ENCODE results near the gene SLC1A4. TPM values are rescaled to one million over a fixed set of nuclear protein-coding genes. Genes with fewer than 3 reads are reported as not detected.

SLC1A4 gene
- total RNA-seq, 2 donors from 2014 or later, result 0.07 to 1.9 TPM

DNA sequence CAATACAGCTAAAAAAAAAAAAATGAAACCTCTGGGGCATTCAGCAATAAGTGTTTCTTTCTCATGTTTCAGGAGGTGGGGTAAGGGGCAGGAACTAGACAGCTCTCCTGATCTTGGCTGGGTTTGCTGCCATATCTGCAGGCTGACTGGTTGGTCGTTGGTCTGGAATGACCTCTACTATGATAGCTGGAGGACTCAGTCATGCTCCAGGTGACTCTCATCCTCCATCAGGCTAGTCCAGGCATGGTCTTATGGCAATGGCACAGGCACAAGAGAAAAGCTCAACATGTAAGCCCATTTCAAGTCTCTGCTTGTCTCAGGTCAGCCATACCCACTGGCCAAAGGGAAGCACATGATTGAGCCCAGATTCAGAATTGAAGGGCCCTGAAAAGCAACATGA is 9.5 kb upstream of the SLC1A4 start:
- peaks cover 6% of the 10 kb centered on the region for H3K27me3 Mint-ChIP-seq (ENCODE audit: insufficient read depth)
- Histone ChIP-seq H3K27me3 (ENCODE audit: control insufficient read depth, insufficient read depth, low read length, poor library complexity, severe bottlenecking) (no peaks in the 10 kb centered on the region), H3K9me3 (ENCODE audit: control insufficient read depth, low read length) (no peaks in the 10 kb centered on the region), H3K4me3 (ENCODE audit: low read length) (no peak overlapping the region), H3K27ac (ENCODE audit: low read depth, low read length) (no peak overlapping the region), H3K9ac (ENCODE audit: extremely low read depth, low read length, poor library complexity, severe bottlenecking) (no peak overlapping the region), H3K4me1 (ENCODE audit: control insufficient read depth, insufficient read depth, low read length) (no peaks in the 10 kb centered on the region), H3K36me3 (ENCODE audit: control insufficient read depth, insufficient read depth, low read length) (no peaks in the 10 kb centered on the region)
- no peak for TF ChIP-seq CTCF (conservative IDR thresholded peaks at IDR 0.05)
- no peak for DNase-seq
- WGBS, 2 experiments (ENCODE audit: insufficient coverage in 1 of 2, insufficient read length in 1 of 2), result 91 to 92% methylated on average over 1 of the region's 1 CpG
- no peak overlapping the region for H3K4me3 Mint-ChIP-seq
- no peaks in the 10 kb centered on the region for H3K4me1 Mint-ChIP-seq
- H3K36me3 Mint-ChIP-seq (ENCODE audit: low read depth), result no peaks in the 10 kb centered on the region
- H3K27ac Mint-ChIP-seq, result no peak overlapping the region
- no peaks in the 10 kb centered on the region for H3K9me3 Mint-ChIP-seq

DNA sequence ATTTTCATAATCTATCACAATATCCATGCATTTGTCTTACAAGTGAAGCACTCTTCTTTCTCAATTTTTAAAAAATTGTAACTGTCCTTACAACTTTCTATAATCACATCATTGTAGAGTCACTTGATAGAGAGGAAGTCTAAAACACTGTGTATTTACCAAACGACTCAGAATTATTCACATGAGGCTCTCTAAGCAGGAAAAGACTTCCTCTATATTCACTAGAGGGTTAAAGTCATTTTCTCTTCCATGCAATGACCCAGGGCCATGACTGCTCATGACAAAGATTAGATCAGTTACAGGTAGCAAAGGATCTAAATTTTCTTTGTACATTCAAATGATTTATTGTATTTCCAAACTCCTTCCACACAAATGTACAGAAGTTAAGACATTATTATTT is 9.0 kb upstream of the SLC1A4 start:
- H3K4me3 Mint-ChIP-seq, result no peak overlapping the region
- no peak overlapping the region for H3K27ac Mint-ChIP-seq
- no peak overlapping the region for H3K27ac ChIP-seq (ENCODE audit: low read depth, low read length)
- H3K36me3 ChIP-seq (ENCODE audit: control insufficient read depth, insufficient read depth, low read length), result no peaks in the 10 kb centered on the region
- TF ChIP-seq CTCF (conservative IDR thresholded peaks at IDR 0.05), result no peak
- 88 to 95% methylated on average over 1 of the region's 1 CpG for WGBS, 2 experiments (ENCODE audit: insufficient coverage in 1 of 2, insufficient read length in 1 of 2)
- DNase-seq, result no peak
- no peaks in the 10 kb centered on the region for H3K9me3 Mint-ChIP-seq
- no peaks in the 10 kb centered on the region for H3K9me3 ChIP-seq (ENCODE audit: control insufficient read depth, low read length)
- H3K36me3 Mint-ChIP-seq (ENCODE audit: low read depth), result no peaks in the 10 kb centered on the region
- peaks cover 2% of the 10 kb centered on the region for H3K27me3 ChIP-seq (ENCODE audit: control insufficient read depth, insufficient read depth, low read length, poor library complexity, severe bottlenecking)
- H3K27me3 Mint-ChIP-seq (ENCODE audit: insufficient read depth), result peaks cover 8% of the 10 kb centered on the region
- no peak overlapping the region for H3K4me3 ChIP-seq (ENCODE audit: low read length)
- H3K4me1 ChIP-seq (ENCODE audit: control insufficient read depth, insufficient read depth, low read length), result no peaks in the 10 kb centered on the region
- no peaks in the 10 kb centered on the region for H3K4me1 Mint-ChIP-seq
- no peak overlapping the region for H3K9ac ChIP-seq (ENCODE audit: extremely low read depth, low read length, poor library complexity, severe bottlenecking)

DNA sequence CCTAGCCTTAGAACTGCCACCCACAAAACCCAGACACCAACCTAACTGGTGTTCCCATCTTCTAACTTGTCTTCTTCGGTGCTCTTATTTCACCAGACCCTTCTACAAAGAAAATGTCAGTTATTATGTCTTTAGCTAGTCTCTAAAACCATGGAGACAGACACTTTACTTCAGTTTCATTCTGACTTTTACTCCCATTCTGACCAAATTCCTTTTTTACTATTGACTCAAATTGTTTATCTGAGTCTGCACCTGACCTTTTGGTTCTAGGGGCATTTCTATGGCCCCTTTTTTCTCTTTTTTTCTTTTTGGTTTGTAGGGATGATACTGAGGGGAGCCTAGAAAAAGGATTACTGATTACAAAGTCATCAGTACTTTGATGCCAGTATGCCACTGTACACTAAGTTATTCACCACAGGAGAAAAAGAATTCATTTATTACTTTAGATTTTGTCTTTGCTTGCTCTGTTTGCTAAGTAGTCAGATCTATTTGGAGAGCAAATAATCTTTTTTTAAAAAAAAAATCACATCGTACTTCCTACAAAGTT is 6.8 kb upstream of the SLC1A4 start:
- no peak overlapping the region for H3K9ac ChIP-seq (ENCODE audit: extremely low read depth, low read length, poor library complexity, severe bottlenecking)
- H3K27ac Mint-ChIP-seq, result no peak overlapping the region
- peaks cover 14% of the 10 kb centered on the region for H3K27me3 ChIP-seq (ENCODE audit: control insufficient read depth, insufficient read depth, low read length, poor library complexity, severe bottlenecking)
- H3K27ac ChIP-seq (ENCODE audit: low read depth, low read length), result no peak overlapping the region
- TF ChIP-seq CTCF (conservative IDR thresholded peaks at IDR 0.05), result no peak
- 90 to 100% methylated on average over 1 to 2 of the region's 2 CpGs for whole genome bisulfite sequencing, 2 experiments (ENCODE audit: insufficient coverage in 1 of 2, insufficient read length in 1 of 2)
- H3K9me3 ChIP-seq (ENCODE audit: control insufficient read depth, low read length), result no peaks in the 10 kb centered on the region
- no peaks in the 10 kb centered on the region for H3K36me3 ChIP-seq (ENCODE audit: control insufficient read depth, insufficient read depth, low read length)
- no peaks in the 10 kb centered on the region for H3K4me1 ChIP-seq (ENCODE audit: control insufficient read depth, insufficient read depth, low read length)
- no peaks in the 10 kb centered on the region for H3K36me3 Mint-ChIP-seq (ENCODE audit: low read depth)
- no peaks in the 10 kb centered on the region for H3K9me3 Mint-ChIP-seq
- no peak overlapping the region for H3K4me3 ChIP-seq (ENCODE audit: low read length)
- no peak overlapping the region for H3K4me3 Mint-ChIP-seq
- H3K27me3 Mint-ChIP-seq (ENCODE audit: insufficient read depth), result peaks cover 28% of the 10 kb centered on the region
- no peaks in the 10 kb centered on the region for H3K4me1 Mint-ChIP-seq
- DNase-seq, result no peak
